ENCODE measurements around the gene DNAJC10.

GRCh38 chr2:182826064-182826463 is 110.0 kb downstream of the DNAJC10 start:
- TF ChIP-seq MAZ (IDR thresholded peaks at IDR 0.05; ENCODE audit: borderline replicate concordance, low read depth, low read length) (no peak), CTCF (conservative IDR thresholded peaks at IDR 0.05; ENCODE audit: low read depth, low read length) (no peak), SMC3 (IDR thresholded peaks at IDR 0.05; ENCODE audit: low read depth, low read length) (no peak), POLR2A (IDR thresholded peaks at IDR 0.05; ENCODE audit: low read depth, low read length) (no peak), CEBPB (IDR thresholded peaks at IDR 0.05; ENCODE audit: low read depth, low read length) (no peak), RAD21 (IDR thresholded peaks at IDR 0.05; ENCODE audit: low read length) (no peak)
